Measurements from ENCODE around the gene DYRK1B. TPM values are rescaled to one million over a fixed set of nuclear protein-coding genes. Genes with fewer than 3 reads are reported as not detected.
"Not testable (repeated sequence)": the region's sequence is repeated elsewhere in the genome, so short reads cannot be mapped to it uniquely, and the experiment has no call there.

Gene DYRK1B
- 10 to 100 TPM in 2 of 3 donors, 1 to 10 TPM in 1; 6.2 to 24.8 (median 12.5) TPM for polyA plus RNA-seq

- peak; percentile 97 to 98 (median 98) for DNase-seq
- Mint-ChIP-seq H3K4me3 (peak within 1 kb of the TSS; percentile 81 to 91 (median 84)), H3K27me3 (ENCODE audit: low read depth in 3 of 3) (peaks cover 4 to 9% (median 8%) of the 10 kb centered on the region in 3 donors), H3K27ac (peak within 1 kb of the TSS; percentile 81 to 94 (median 92)), H3K9me3 (no peaks in the 10 kb centered on the region), H3K36me3 (peaks cover 20 to 38% (median 22%) of the 10 kb centered on the region in 3 donors), H3K4me1 (peaks cover 47 to 51% of the 10 kb centered on the region in 2 donors)
Measured at GRCh38 chr19:39833464-39834286, at the start of gene DYRK1B. Gene DYRK1B (minus strand): TSS chr19:39834162. CDS start chr19:39831867, 2,295 bp downstream.

GRCh38 chr19:39882645-39883044, 48.7 kb upstream of the DYRK1B start:
- H3K27ac Mint-ChIP-seq; H3K4me3 Mint-ChIP-seq; H3K4me1 Mint-ChIP-seq; H3K36me3 Mint-ChIP-seq; H3K9me3 Mint-ChIP-seq; H3K27me3 Mint-ChIP-seq (ENCODE audit: low read depth in 3 of 3); DNase-seq: not testable (repeated sequence)

GRCh38 chr19:39881495-39882110, 47.6 kb upstream of the DYRK1B start:
- peak; percentile 14 to 29 (median 27) for DNase-seq
- not testable (repeated sequence) for H3K9me3 Mint-ChIP-seq; H3K4me3 Mint-ChIP-seq; H3K27ac Mint-ChIP-seq; H3K4me1 Mint-ChIP-seq; H3K36me3 Mint-ChIP-seq; H3K27me3 Mint-ChIP-seq (ENCODE audit: low read depth in 3 of 3)

DNA sequence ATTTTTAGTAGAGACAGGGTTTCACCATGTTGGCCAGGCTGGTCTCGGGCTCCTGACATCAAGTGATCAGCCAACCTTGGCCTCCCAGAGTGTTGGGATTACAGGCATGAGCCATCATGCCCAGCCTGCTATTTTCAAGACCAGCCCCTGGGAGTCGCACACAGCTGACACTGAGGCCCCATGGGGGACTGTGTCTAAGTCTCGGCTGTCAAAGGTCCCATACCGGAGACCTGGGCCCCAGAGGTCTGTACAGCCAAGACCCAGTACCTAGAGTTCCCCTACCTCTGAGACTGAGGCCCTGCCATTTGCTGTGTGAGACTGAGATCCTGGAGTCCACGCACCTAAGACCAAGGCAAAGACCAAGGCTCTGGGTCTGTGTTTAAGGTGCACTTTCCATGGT, 46.3 kb upstream of the DYRK1B start:
- not testable (repeated sequence) for DNase-seq; H3K27ac Mint-ChIP-seq; H3K27me3 Mint-ChIP-seq (ENCODE audit: low read depth in 3 of 3); H3K36me3 Mint-ChIP-seq; H3K4me1 Mint-ChIP-seq; H3K4me3 Mint-ChIP-seq; H3K9me3 Mint-ChIP-seq

- not testable (repeated sequence) for H3K9me3 Mint-ChIP-seq; H3K27me3 Mint-ChIP-seq (ENCODE audit: low read depth in 3 of 3); H3K4me1 Mint-ChIP-seq; DNase-seq; H3K4me3 Mint-ChIP-seq; H3K36me3 Mint-ChIP-seq
- peak overlapping the region in 1 of 6 donors; percentile 33 for H3K27ac Mint-ChIP-seq
Measured at GRCh38 chr19:39879796-39880195, 45.8 kb upstream of the DYRK1B start.

- H3K4me3 Mint-ChIP-seq; H3K27ac Mint-ChIP-seq; H3K36me3 Mint-ChIP-seq; H3K4me1 Mint-ChIP-seq; H3K27me3 Mint-ChIP-seq (ENCODE audit: low read depth in 3 of 3); H3K9me3 Mint-ChIP-seq; DNase-seq: not testable (repeated sequence)
Measured at GRCh38 chr19:39878866-39879265, 44.9 kb upstream of the DYRK1B start.

DNA sequence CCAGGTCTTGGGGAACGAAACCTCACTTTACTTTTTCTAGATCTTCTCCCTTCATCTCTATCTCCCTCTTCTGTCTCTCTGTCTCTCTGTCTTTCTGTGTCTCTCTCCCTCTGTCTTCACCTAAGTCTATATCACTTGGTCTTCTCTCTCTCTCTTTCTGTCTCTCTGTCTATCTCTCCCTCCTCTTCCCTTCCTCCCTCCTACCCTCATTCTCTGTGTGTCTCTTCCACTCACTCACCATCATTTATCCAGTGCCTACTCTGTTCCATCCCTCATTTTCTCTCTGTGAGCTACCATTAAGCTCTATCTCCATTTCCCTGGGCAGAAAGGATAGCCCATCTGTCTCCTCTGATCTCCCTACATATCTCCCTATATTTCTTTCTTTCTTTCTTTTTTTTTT, 44.4 kb upstream of the DYRK1B start:
- Mint-ChIP-seq H3K4me1 (peaks cover 0 to 4% of the 10 kb centered on the region in 2 donors), H3K36me3 (peaks cover 0 to 3% (median 0%) of the 10 kb centered on the region in 3 donors), H3K9me3 (no peaks in the 10 kb centered on the region), H3K27ac (no peak overlapping the region), H3K27me3 (ENCODE audit: low read depth in 3 of 3) (peaks cover 0 to 4% (median 0%) of the 10 kb centered on the region in 3 donors), H3K4me3 (no peak overlapping the region)
- DNase-seq = no peak

DNA sequence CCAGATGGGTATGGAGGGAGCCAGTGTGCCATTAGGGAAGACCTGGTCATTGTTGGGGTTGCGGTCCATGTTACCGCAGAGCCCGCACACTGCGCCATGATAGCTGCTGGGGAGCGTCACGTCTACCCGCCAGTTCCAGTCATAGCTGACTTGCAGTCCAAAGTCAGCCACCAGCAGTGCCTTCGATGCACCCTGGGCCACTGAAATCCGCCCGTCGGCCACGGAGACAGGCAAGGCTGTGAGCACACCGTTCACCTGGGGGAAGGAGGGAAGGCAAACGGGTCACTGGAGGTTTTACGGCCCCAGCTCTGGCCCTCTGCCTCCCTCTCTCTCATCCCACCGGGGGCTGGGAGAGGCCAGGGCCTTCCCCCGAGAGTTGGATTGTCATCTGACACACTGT, 44.0 kb upstream of the DYRK1B start:
- not testable (repeated sequence) for H3K4me1 Mint-ChIP-seq; H3K27me3 Mint-ChIP-seq (ENCODE audit: low read depth in 3 of 3); DNase-seq; H3K36me3 Mint-ChIP-seq; H3K9me3 Mint-ChIP-seq; H3K4me3 Mint-ChIP-seq; H3K27ac Mint-ChIP-seq

GRCh38 chr19:39877488-39877887, 43.5 kb upstream of the DYRK1B start:
- not testable (repeated sequence) for H3K27ac Mint-ChIP-seq; H3K27me3 Mint-ChIP-seq (ENCODE audit: low read depth in 3 of 3); H3K4me3 Mint-ChIP-seq; H3K9me3 Mint-ChIP-seq; H3K36me3 Mint-ChIP-seq; H3K4me1 Mint-ChIP-seq
- peak in 1 of 3 donors; percentile 18 for DNase-seq

DNA sequence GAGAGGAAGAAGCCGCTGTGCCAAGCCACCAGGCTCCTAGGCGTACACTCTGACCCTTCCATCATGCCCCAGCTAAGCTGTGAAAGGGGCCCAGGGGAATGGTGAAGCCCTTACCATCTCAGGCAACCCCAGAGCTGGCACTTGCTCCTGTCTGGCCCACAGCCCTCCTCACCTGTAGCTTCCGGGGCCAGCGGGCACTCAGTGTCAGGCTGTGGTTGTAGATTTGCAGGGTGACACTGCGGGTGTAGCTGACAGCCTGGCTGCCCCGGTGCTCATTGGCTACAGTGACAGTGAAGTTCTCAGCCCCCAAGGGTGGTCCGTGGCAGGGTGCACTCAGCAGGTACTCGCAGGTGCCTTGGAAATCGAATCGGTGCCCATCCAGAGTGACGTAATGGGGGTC, 42.5 kb upstream of the DYRK1B start:
- H3K4me1 Mint-ChIP-seq; H3K36me3 Mint-ChIP-seq; H3K4me3 Mint-ChIP-seq; DNase-seq; H3K9me3 Mint-ChIP-seq; H3K27ac Mint-ChIP-seq; H3K27me3 Mint-ChIP-seq (ENCODE audit: low read depth in 3 of 3): not testable (repeated sequence)

DNA sequence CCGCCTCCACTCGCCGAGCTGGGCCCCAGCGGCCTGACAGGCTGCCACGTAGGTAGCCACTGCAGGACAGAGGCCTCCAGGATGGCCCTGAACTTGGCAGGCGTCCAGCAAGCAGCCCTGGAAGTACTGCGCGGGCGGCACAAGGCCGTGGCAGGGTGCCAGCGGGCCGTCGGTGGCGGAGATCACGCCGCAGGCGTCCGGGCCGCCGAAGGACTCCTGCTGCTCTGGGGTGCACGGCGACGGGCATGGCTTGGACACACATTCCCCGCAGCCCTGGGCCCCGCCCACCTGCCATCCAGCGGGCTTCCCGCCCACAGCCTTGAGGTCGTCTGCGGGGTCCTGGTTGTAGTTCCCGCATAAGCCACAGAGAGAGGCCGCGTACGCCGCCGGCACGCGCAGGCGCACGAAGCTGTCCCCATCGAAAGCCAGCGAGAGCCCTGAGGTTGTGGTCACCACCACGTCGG, 41.5 kb upstream of the DYRK1B start:
- not testable (repeated sequence) for H3K4me1 Mint-ChIP-seq; H3K4me3 Mint-ChIP-seq; H3K9me3 Mint-ChIP-seq; H3K27ac Mint-ChIP-seq; H3K27me3 Mint-ChIP-seq (ENCODE audit: low read depth in 3 of 3); DNase-seq; H3K36me3 Mint-ChIP-seq

GRCh38 chr19:39874404-39874803, 40.4 kb upstream of the DYRK1B start:
- peaks cover 0 to 1% (median 0%) of the 10 kb centered on the region in 3 donors for H3K27me3 Mint-ChIP-seq (ENCODE audit: low read depth in 3 of 3)
- H3K4me1 Mint-ChIP-seq = peaks cover 0 to 1% of the 10 kb centered on the region in 2 donors
- no peaks in the 10 kb centered on the region for H3K9me3 Mint-ChIP-seq
- H3K36me3 Mint-ChIP-seq = peaks cover 0 to 3% (median 0%) of the 10 kb centered on the region in 3 donors
- no peak for DNase-seq
- no peak overlapping the region for H3K4me3 Mint-ChIP-seq
- no peak overlapping the region for H3K27ac Mint-ChIP-seq

DNA sequence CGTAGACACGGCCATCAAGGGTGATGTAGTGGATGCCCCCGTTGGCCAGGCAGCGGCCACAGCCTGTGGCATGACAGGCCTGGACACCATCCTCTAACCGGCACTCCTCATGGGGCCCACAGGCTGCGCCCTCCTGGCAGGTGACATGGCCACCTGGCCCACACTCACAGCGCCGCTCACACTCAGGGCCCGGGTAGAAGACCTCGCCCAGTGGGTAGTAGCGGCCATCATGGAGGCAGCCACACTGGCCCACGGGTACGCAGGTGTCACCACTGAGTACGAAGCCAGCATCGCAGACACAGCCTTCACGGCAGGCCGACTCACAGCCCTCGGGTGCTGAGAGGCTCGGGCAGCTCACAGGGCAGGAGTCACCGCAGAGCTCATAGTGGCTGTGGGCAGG, 39.4 kb upstream of the DYRK1B start:
- Mint-ChIP-seq H3K9me3 (no peaks in the 10 kb centered on the region), H3K4me1 (peaks cover 0 to 1% of the 10 kb centered on the region in 2 donors), H3K4me3 (no peak overlapping the region), H3K27ac (no peak overlapping the region), H3K27me3 (ENCODE audit: low read depth in 3 of 3) (peaks cover 0 to 1% (median 0%) of the 10 kb centered on the region in 3 donors), H3K36me3 (peaks cover 0 to 2% (median 0%) of the 10 kb centered on the region in 3 donors)
- no peak for DNase-seq

Measured in immature natural killer cell (primary cell).